WTC11 (cell line): ENCODE measurements around the gene FCHSD2.

Experiments
- ATF1 ChIP-seq: sonication (generic); formaldehyde crosslinking; IDR thresholded peaks from 2 replicates; pipeline ENCODE4 v1.8.1; 2023; ENCODE audit warnings: mild to moderate bottlenecking, moderate library complexity, missing genetic modification reagents
- CREB1 ChIP-seq: sonication (generic); formaldehyde crosslinking; IDR thresholded peaks from 2 replicates; pipeline ENCODE4 v1.8.0; 2023; ENCODE audit warnings: mild to moderate bottlenecking, missing genetic modification reagents
- CTCF ChIP-seq: fragments of 200-600 bp; IDR thresholded peaks from 2 replicates; pipeline ENCODE4 v1.8.0; 2022; ENCODE audit warnings: antibody characterized with exemption
- ETV6 ChIP-seq: sonication (generic); formaldehyde crosslinking; IDR thresholded peaks from 2 replicates; pipeline ENCODE4 v1.8.1; 2022; ENCODE audit warnings: mild to moderate bottlenecking, missing genetic modification reagents
- NFYB ChIP-seq: sonication (generic); formaldehyde crosslinking; conservative IDR thresholded peaks from 2 replicates; pipeline ENCODE4 v1.8.0; 2022; ENCODE audit warnings: low read depth, missing genetic modification reagents
- NR2C2 ChIP-seq: sonication (generic); formaldehyde crosslinking; IDR thresholded peaks from 2 replicates; pipeline ENCODE4 v1.8.0; 2022; ENCODE audit warnings: mild to moderate bottlenecking, missing genetic modification reagents
- TCF7 ChIP-seq: sonication (generic); formaldehyde crosslinking; IDR thresholded peaks from 2 replicates; pipeline ENCODE4 v1.8.0; 2022; ENCODE audit warnings: mild to moderate bottlenecking, low read depth, missing genetic modification reagents, moderate library complexity
- TF ChIP-seq, protein P1 (sequence below): sonication (generic); formaldehyde crosslinking; IDR thresholded peaks from 2 replicates; pipeline ENCODE4 v1.8.1; 2023; ENCODE audit warnings: mild to moderate bottlenecking, missing genetic modification reagents, moderate library complexity
- TF ChIP-seq, protein P2 (sequence below): sonication (generic); formaldehyde crosslinking; IDR thresholded peaks from 2 replicates; pipeline ENCODE4 v1.8.0; 2022; ENCODE audit warnings: mild to moderate bottlenecking, missing genetic modification reagents

GRCh38 chr11:72970557-72971118 is 171.5 kb downstream of the FCHSD2 start:
- no peak for TF ChIP-seq CREB1 (CRISPR knock-in tag)
- TF ChIP-seq CTCF: no peak
- TF ChIP-seq, protein P1, sequence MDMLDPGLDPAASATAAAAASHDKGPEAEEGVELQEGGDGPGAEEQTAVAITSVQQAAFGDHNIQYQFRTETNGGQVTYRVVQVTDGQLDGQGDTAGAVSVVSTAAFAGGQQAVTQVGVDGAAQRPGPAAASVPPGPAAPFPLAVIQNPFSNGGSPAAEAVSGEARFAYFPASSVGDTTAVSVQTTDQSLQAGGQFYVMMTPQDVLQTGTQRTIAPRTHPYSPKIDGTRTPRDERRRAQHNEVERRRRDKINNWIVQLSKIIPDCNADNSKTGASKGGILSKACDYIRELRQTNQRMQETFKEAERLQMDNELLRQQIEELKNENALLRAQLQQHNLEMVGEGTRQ (CRISPR knock-in tag): no peak
- no peak for TF ChIP-seq NFYB
- TF ChIP-seq, protein P2, sequence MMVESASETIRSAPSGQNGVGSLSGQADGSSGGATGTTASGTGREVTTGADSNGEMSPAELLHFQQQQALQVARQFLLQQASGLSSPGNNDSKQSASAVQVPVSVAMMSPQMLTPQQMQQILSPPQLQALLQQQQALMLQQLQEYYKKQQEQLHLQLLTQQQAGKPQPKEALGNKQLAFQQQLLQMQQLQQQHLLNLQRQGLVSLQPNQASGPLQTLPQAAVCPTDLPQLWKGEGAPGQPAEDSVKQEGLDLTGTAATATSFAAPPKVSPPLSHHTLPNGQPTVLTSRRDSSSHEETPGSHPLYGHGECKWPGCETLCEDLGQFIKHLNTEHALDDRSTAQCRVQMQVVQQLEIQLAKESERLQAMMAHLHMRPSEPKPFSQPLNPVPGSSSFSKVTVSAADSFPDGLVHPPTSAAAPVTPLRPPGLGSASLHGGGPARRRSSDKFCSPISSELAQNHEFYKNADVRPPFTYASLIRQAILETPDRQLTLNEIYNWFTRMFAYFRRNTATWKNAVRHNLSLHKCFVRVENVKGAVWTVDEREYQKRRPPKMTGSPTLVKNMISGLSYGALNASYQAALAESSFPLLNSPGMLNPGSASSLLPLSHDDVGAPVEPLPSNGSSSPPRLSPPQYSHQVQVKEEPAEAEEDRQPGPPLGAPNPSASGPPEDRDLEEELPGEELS: no peak
- no peak for TF ChIP-seq TCF7 (CRISPR knock-in tag)
- TF ChIP-seq ATF1: no peak
- TF ChIP-seq ETV6 (CRISPR knock-in tag): no peak
- TF ChIP-seq NR2C2 (CRISPR knock-in tag): no peak
